Hepatocyte (in vitro differentiated cells): Measurements from ENCODE around the gene PPFIBP2.

Source experiments
- EZH2 ChIP-seq: fragments of 200-600 bp; sonication (generic); IDR thresholded peaks from 2 replicates; pipeline ENCODE4 v1.6.1; 2016; ENCODE audit warnings: antibody characterized with exemption, mild to moderate bottlenecking, borderline replicate concordance
- TF ChIP-seq, protein P1 (sequence below): fragments of 200-600 bp; sonication (generic); IDR thresholded peaks from 2 replicates; pipeline ENCODE4 v1.5.1; 2016; ENCODE audit warnings: antibody characterized with exemption, mild to moderate bottlenecking; ENCODE audit not compliant: poor library complexity

DNA sequence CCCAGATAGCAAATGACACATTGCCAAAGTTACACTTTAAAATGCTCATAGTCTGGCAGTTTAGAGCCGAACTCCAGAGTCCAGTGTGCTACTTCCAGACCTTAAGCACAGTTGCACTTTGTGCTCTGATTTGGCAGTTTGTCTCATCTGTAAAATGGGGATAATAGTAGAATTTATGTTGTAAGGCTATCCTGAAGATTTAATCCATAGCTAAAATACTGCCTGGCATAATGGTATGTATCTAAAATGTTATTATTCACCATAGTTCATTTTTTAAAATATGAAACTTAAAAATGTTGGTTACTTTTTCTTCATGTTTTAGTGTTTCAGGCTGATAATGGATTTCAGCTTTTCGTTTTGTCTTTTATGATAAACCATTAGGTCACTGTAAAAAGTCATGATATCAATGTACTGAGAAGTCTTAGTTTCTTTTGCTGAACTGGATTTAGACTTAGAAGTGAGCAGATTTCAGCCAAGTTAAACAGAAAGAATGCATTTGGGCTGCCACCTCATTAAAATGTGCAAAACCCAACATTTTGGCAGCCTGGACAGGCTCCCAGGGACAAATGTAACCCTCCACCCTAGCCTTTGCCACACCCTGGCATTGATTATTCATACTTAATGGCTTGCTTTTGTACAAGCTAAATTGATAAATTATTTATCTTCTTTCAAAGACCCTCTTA is 27.6 kb upstream of the PPFIBP2 start:
- TF ChIP-seq, protein P1, sequence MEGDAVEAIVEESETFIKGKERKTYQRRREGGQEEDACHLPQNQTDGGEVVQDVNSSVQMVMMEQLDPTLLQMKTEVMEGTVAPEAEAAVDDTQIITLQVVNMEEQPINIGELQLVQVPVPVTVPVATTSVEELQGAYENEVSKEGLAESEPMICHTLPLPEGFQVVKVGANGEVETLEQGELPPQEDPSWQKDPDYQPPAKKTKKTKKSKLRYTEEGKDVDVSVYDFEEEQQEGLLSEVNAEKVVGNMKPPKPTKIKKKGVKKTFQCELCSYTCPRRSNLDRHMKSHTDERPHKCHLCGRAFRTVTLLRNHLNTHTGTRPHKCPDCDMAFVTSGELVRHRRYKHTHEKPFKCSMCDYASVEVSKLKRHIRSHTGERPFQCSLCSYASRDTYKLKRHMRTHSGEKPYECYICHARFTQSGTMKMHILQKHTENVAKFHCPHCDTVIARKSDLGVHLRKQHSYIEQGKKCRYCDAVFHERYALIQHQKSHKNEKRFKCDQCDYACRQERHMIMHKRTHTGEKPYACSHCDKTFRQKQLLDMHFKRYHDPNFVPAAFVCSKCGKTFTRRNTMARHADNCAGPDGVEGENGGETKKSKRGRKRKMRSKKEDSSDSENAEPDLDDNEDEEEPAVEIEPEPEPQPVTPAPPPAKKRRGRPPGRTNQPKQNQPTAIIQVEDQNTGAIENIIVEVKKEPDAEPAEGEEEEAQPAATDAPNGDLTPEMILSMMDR = no peak
- no peak for TF ChIP-seq EZH2
